ENCODE results near the gene TMEM145.

The TMEM145 gene

DNA sequence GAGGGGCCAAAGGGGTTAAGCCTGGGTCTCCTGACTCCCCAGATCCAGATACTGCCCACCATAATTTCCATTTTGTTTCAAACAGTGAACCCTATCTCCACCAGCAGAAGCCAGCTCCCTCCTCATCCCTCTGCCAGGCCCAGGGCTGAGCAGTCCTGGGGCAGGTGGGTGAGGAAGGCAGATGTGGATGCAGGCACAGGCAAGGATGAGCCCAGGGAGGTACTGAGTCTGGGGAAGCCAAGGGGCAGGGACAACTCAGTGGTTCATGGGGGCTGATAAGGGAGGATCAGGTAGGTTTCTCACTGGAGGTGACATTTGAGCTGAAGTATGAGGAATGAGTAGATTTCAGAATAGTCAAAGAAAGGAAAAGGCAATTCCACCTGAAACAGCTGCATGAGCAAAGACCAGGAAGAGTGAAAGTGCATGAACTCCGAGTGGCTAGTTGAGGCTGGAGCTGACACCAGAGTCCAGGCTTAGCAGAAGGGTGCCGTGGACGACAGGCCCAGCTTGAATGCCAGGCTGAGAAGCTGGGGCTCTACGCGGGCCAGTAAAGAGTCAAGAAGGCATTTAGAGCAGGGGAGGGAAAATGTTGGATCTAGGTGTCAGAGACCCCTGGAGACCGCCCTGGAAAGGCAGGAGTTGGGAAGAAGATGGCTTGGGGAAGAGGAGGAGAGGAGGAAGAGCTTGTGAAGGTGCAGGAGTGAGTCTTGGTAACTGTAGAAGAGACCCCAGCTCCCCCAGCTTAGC is 33.8 kb upstream of the TMEM145 start:
- Histone ChIP-seq H3K27me3 (replicated peaks; ENCODE audit: control insufficient read depth, insufficient read depth, low read length) (no peaks in the 10 kb centered on the region), H3K9me3 (ENCODE audit: control insufficient read depth, low read length) (no peaks in the 10 kb centered on the region), H3K4me3 (ENCODE audit: low read length) (peak overlapping the region; percentile 88), H3K4me1 (ENCODE audit: control insufficient read depth, insufficient read depth, low read length) (peaks cover 53% of the 10 kb centered on the region), H3K36me3 (ENCODE audit: control insufficient read depth, insufficient read depth, low read length, severe bottlenecking) (peaks cover 7% of the 10 kb centered on the region), H3K9ac (ENCODE audit: low read length) (peak overlapping the region; percentile 88)
- DNase-seq (ENCODE audit: low read depth): no peak

DNA sequence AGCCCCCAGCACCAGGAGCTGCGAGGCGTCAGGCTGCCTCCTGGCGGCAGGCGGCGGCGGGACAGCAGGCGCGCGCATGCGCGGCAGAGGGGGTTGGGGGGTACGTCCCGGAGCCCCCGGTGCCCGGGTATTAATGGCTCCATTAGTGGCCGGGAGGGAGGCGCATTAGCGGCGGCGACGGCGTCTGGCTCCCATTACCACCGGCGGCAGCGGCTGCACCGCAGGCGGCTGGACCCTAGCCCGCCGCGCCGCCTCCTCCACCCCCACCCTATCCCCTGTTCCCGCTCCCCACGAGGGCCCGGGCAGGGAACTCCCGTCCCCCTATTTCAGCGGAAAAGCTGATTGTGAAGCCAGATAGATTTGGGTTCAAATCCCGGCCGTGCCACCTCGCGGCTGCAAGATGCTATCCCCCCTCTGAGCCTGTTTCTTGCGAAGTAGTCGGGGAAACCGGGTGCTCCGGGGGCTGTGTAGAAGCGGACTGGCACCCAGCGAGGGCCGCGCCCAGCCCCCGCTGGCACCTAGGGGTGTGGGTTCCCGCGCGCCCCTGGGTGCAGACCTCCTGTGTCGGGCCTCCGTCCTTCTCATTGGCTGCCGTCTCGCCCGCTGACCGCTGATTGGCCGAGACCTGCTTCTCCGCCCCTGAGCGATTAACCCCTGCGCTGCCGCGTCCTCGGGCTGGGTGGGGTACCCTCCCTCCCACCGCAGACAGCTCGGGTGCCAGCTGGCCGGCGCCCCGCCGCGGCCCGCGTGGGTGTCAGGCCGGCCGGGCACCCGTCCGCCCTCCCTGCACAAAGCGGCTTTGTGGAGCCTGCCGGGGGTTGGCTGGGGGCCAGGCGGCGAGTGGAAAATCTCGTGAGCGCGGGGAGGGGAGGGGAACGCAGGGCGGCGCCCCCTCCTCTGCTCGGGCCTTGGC is 33.0 kb upstream of the TMEM145 start:
- H3K9me3 ChIP-seq (ENCODE audit: control insufficient read depth, low read length): no peaks in the 10 kb centered on the region
- H3K4me1 ChIP-seq (ENCODE audit: control insufficient read depth, insufficient read depth, low read length): peaks cover 59% of the 10 kb centered on the region
- peak overlapping the region; percentile 88 for H3K9ac ChIP-seq (ENCODE audit: low read length)
- DNase-seq (ENCODE audit: low read depth): peak; percentile 96
- H3K27me3 ChIP-seq (replicated peaks; ENCODE audit: control insufficient read depth, insufficient read depth, low read length): no peaks in the 10 kb centered on the region
- peak overlapping the region; percentile 88 for H3K4me3 ChIP-seq (ENCODE audit: low read length)
- no peaks in the 10 kb centered on the region for H3K36me3 ChIP-seq (ENCODE audit: control insufficient read depth, insufficient read depth, low read length, severe bottlenecking)

- Histone ChIP-seq H3K4me1 (ENCODE audit: control insufficient read depth, insufficient read depth, low read length) (peaks cover 65% of the 10 kb centered on the region), H3K4me3 (ENCODE audit: low read length) (peak overlapping the region; percentile 88)
- peak; percentile 77 for DNase-seq (ENCODE audit: low read depth)
Measured at GRCh38 chr19:42280815-42281145, 32.3 kb upstream of the TMEM145 start.

GRCh38 chr19:42281146-42281826 is 31.8 kb upstream of the TMEM145 start:
- Histone ChIP-seq H3K9me3 (ENCODE audit: control insufficient read depth, low read length) (no peaks in the 10 kb centered on the region), H3K9ac (ENCODE audit: low read length) (peak overlapping the region; percentile 75), H3K27me3 (replicated peaks; ENCODE audit: control insufficient read depth, insufficient read depth, low read length) (no peaks in the 10 kb centered on the region), H3K4me1 (ENCODE audit: control insufficient read depth, insufficient read depth, low read length) (peaks cover 65% of the 10 kb centered on the region), H3K36me3 (ENCODE audit: control insufficient read depth, insufficient read depth, low read length, severe bottlenecking) (no peaks in the 10 kb centered on the region), H3K4me3 (ENCODE audit: low read length) (peak overlapping the region; percentile 27)
- DNase-seq (ENCODE audit: low read depth): peak; percentile 69

More at GRCh38 chr19:42280815-42281145, 32.3 kb upstream of the TMEM145 start:
- Histone ChIP-seq H3K9ac (ENCODE audit: low read length) (peak overlapping the region; percentile 88), H3K36me3 (ENCODE audit: control insufficient read depth, insufficient read depth, low read length, severe bottlenecking) (no peaks in the 10 kb centered on the region), H3K9me3 (ENCODE audit: control insufficient read depth, low read length) (no peaks in the 10 kb centered on the region), H3K27me3 (replicated peaks; ENCODE audit: control insufficient read depth, insufficient read depth, low read length) (no peaks in the 10 kb centered on the region)

DNA sequence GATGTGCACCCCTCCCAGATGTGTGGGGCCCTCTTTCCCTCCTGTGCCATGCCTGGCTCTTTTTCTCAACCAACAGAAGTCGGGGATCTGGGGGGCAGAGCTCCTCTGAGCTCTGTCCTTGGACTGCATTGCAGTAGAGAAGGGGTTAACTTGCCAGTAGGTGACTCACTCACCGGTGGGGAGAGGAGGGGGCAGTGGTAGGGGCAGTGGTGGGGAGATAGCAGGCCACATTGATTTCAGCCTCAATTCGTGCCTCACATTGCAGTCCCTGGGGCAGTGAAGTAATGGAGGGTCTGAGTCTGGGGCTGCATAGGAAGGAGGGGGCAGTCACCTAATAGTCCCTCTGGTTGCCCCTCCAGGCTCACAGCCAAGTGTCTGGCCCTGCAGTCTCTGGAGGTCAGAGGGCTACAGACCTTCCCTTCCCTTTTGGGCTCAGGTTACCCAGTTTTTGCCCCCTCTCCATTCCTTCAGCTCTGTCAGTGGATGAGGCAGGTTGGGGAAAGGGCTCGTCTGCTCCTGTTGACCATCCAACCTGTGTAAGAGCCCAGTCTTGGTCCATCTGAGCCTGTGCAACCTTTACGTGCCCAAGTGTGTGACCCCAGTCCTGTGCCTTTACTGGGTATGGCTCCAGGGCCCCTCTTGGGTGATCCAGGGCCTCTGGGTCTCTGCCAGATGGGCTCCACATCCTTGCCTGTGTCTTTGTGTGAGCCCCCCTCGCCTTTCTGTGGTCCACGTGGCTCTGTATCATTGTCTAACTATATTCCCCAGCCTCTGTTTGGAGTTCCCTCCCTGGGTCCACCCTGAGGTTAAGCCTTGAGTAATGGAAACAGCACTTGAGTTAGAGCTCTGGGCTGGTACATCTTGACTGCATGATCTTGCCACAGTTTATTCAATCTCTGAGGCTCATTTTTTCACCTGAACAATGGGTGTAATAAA is 31.0 kb upstream of the TMEM145 start:
- Histone ChIP-seq H3K36me3 (ENCODE audit: control insufficient read depth, insufficient read depth, low read length, severe bottlenecking) (peaks cover 3% of the 10 kb centered on the region), H3K4me3 (ENCODE audit: low read length) (peak overlapping the region; percentile 35), H3K27me3 (replicated peaks; ENCODE audit: control insufficient read depth, insufficient read depth, low read length) (no peaks in the 10 kb centered on the region), H3K4me1 (ENCODE audit: control insufficient read depth, insufficient read depth, low read length) (peaks cover 64% of the 10 kb centered on the region), H3K9ac (ENCODE audit: low read length) (peak overlapping the region; percentile 75), H3K9me3 (ENCODE audit: control insufficient read depth, low read length) (no peaks in the 10 kb centered on the region)
- DNase-seq (ENCODE audit: low read depth): peak; percentile 72

DNA sequence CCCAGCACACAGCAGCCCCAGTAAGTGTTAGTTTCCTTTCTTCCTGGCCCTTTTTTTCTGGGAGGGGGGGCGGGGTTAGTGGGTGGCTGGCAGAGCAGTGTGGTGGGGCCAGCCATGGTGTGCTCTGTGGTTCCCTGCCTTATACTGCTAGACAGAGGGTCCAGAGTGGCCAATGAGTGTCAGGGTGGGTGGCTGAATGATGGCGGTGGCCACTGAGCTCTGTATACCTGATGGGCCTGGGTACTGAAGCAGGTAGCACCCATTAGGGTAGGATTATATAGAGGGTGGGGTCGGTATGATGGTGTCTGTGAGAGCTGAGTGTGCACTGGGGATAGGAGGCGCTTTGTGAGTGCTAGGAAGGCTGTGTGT is 30.3 kb upstream of the TMEM145 start:
- Histone ChIP-seq H3K4me1 (ENCODE audit: control insufficient read depth, insufficient read depth, low read length) (peaks cover 59% of the 10 kb centered on the region), H3K27me3 (replicated peaks; ENCODE audit: control insufficient read depth, insufficient read depth, low read length) (no peaks in the 10 kb centered on the region), H3K9ac (ENCODE audit: low read length) (peak overlapping the region; percentile 61), H3K36me3 (ENCODE audit: control insufficient read depth, insufficient read depth, low read length, severe bottlenecking) (peaks cover 10% of the 10 kb centered on the region), H3K9me3 (ENCODE audit: control insufficient read depth, low read length) (no peaks in the 10 kb centered on the region), H3K4me3 (ENCODE audit: low read length) (peak overlapping the region; percentile 77)
- no peak for DNase-seq (ENCODE audit: low read depth)

- peaks cover 17% of the 10 kb centered on the region for H3K36me3 ChIP-seq (ENCODE audit: control insufficient read depth, insufficient read depth, low read length, severe bottlenecking)
- peaks cover 53% of the 10 kb centered on the region for H3K4me1 ChIP-seq (ENCODE audit: control insufficient read depth, insufficient read depth, low read length)
- peak; percentile 98 for DNase-seq (ENCODE audit: low read depth)
Measured at GRCh38 chr19:42283188-42284065, 29.7 kb upstream of the TMEM145 start.

GRCh38 chr19:42284066-42284501 is 29.0 kb upstream of the TMEM145 start:
- H3K36me3 ChIP-seq (ENCODE audit: control insufficient read depth, insufficient read depth, low read length, severe bottlenecking): peaks cover 23% of the 10 kb centered on the region
- H3K4me3 ChIP-seq (ENCODE audit: low read length): peak overlapping the region; percentile 59
- DNase-seq (ENCODE audit: low read depth): peak; percentile 93

More at GRCh38 chr19:42283188-42284065, 29.7 kb upstream of the TMEM145 start:
- H3K9ac ChIP-seq (ENCODE audit: low read length): peak overlapping the region; percentile 61
- peak overlapping the region; percentile 77 for H3K4me3 ChIP-seq (ENCODE audit: low read length)
- no peaks in the 10 kb centered on the region for H3K27me3 ChIP-seq (replicated peaks; ENCODE audit: control insufficient read depth, insufficient read depth, low read length)
- H3K9me3 ChIP-seq (ENCODE audit: control insufficient read depth, low read length): no peaks in the 10 kb centered on the region

DNA sequence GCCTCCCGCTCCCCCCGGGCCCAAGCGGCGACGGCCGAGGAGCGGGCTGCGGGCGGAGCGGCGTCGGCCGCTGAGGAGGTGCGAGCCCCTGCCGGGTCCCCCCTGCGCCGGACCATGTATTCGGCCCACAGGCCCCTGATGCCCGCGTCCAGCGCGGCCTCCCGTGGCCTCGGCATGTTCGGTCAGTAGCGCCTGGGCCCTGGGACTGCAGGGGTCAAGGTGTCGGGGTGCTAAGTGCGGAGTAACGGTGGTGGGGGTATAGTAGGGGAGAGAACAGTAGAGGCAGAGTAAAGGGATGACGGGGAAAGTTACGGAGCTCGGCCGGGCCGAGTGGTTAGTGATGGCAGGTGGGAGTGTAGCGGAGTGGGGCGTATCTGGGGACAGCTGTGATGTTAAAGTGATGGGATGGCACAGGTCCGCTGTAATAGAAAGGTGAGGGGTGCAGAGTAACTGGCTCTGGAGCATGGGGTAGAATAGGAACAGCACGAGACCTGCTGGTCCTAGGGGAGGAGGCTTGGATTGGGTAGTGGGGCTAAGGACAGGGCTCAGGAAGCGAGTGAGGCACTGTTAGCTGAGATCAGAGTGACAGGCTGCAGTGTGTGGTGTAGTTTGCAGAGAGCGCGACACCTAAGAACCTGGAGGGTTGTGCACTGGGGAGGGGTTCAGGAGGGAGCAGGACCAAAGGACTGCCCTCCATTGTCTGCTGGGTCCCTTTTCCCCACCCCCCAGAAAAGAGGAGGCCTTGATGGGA is 28.3 kb upstream of the TMEM145 start:
- peak; percentile 50 for DNase-seq (ENCODE audit: low read depth)
- H3K36me3 ChIP-seq (ENCODE audit: control insufficient read depth, insufficient read depth, low read length, severe bottlenecking): peaks cover 30% of the 10 kb centered on the region
- H3K4me3 ChIP-seq (ENCODE audit: low read length): peak overlapping the region; percentile 80
- H3K9me3 ChIP-seq (ENCODE audit: control insufficient read depth, low read length): no peaks in the 10 kb centered on the region
- peaks cover 40% of the 10 kb centered on the region for H3K4me1 ChIP-seq (ENCODE audit: control insufficient read depth, insufficient read depth, low read length)
- peak overlapping the region; percentile 87 for H3K9ac ChIP-seq (ENCODE audit: low read length)
- H3K27me3 ChIP-seq (replicated peaks; ENCODE audit: control insufficient read depth, insufficient read depth, low read length): no peaks in the 10 kb centered on the region

More at GRCh38 chr19:42284066-42284501, 29.0 kb upstream of the TMEM145 start:
- Histone ChIP-seq H3K4me1 (ENCODE audit: control insufficient read depth, insufficient read depth, low read length) (peaks cover 46% of the 10 kb centered on the region), H3K9ac (ENCODE audit: low read length) (peak overlapping the region; percentile 52), H3K9me3 (ENCODE audit: control insufficient read depth, low read length) (no peaks in the 10 kb centered on the region), H3K27me3 (replicated peaks; ENCODE audit: control insufficient read depth, insufficient read depth, low read length) (no peaks in the 10 kb centered on the region)
